Upper lobe of right lung (tissue), 1 donor: ENCODE data around the gene GRID1. TPM values are rescaled to one million over a fixed set of nuclear protein-coding genes. Genes with fewer than 3 reads are reported as not detected.

Experiments
- ATAC-seq: fragments of 200-7000 bp; cut with Tn5 transposase; one replicate; pipeline ENCODE4 v1.9.1; 2020; ENCODE audit warnings: mild to moderate bottlenecking, moderate library complexity
- DNase-seq: peaks from one replicate; pipeline ENCODE4 v3.0.0-alpha.2; 2020
- H3K27ac ChIP-seq: fragments of 200-600 bp; one replicate; pipeline ENCODE4 v1.8.0; 2022
- H3K27me3 ChIP-seq: fragments of 200-600 bp; one replicate; pipeline ENCODE4 v1.8.0; 2022; ENCODE audit warnings: mild to moderate bottlenecking
- H3K36me3 ChIP-seq: fragments of 200-600 bp; one replicate; pipeline ENCODE4 v1.8.0; 2022
- H3K4me1 ChIP-seq: fragments of 200-600 bp; one replicate; pipeline ENCODE4 v1.8.0; 2022
- H3K4me3 ChIP-seq: fragments of 200-600 bp; one replicate; pipeline ENCODE4 v1.8.0; 2022; ENCODE audit warnings: mild to moderate bottlenecking
- H3K9me3 ChIP-seq: fragments of 200-600 bp; one replicate; pipeline ENCODE4 v1.8.0; 2022
- intact Hi-C: fragments of 100-400 bp; cut with DNase I; formaldehyde crosslinking; loops from one replicate; pipeline ENCODE4 v1.11.0; 2022
- total RNA-seq: library from RNA; stranded (reverse); fragmentation: NEBNext Ultra II Directional; extraction: Animal tissue kit (Norgen Biotek cat#: 25700); gene quantifications from one replicate; pipeline ENCODE4 v1.2.1, GENCODE V29; 2021
- TF ChIP-seq, protein P1 (sequence below): fragments of 200-600 bp; IDR thresholded peaks from one replicate; pipeline ENCODE4 v1.8.0; 2022; ENCODE audit warnings: antibody characterized with exemption
- donor health status: DM: no; HTN: yes; CAD: no; lungs with severe emphysema.

The GRID1 gene
- total RNA-seq, 1 donor from 2014 or later: 3.0 TPM

DNA sequence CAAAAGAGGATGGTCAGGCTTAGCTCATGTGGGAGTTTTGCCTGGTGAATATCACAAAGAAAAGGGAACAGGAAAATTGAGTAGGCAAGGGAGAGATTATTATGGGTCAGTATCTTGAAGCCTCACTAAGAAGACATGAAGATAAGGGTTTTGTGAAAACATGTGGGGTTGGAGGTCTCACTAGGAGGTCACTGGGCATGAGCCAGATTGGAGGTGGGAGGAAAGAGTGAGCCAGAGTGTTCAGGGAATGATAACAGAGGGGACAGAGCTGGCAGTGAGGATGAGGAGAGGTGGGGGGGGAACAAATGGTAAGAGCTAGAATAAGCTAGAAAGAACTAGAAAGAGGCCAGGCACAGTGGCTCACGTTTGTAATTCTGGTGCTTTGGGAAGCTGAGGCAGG, 374.3 kb downstream of the GRID1 start:
- no peaks in the 10 kb centered on the region for H3K27me3 ChIP-seq
- intact Hi-C loops: no loop called here

DNA sequence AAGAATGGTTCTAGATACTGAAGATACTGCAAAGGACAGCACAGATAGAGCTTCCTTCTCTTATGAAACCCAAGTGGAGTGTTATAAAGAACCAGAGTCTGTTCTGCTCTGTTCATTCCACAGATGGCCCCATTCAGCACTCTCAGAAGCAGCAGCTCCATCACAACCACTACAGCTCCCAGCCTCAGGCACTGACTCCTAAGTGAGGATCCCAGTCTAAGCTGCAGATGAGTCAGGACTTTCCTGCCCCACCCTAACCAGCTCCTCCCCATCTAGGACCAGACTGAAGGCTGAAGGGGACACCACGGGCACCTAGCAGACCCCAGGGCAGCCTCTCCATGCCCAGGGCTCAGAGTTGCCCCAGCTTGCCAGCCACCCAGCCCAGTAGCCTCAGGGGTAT, 379.8 kb downstream of the GRID1 start:
- no peak for DNase-seq

More for the DNA sequence above, 374.3 kb downstream of the GRID1 start:
- no peaks in the 10 kb centered on the region for H3K4me1 ChIP-seq
- H3K9me3 ChIP-seq: peaks cover 1% of the 10 kb centered on the region
- no peak overlapping the region for H3K27ac ChIP-seq
- TF ChIP-seq, protein P1, sequence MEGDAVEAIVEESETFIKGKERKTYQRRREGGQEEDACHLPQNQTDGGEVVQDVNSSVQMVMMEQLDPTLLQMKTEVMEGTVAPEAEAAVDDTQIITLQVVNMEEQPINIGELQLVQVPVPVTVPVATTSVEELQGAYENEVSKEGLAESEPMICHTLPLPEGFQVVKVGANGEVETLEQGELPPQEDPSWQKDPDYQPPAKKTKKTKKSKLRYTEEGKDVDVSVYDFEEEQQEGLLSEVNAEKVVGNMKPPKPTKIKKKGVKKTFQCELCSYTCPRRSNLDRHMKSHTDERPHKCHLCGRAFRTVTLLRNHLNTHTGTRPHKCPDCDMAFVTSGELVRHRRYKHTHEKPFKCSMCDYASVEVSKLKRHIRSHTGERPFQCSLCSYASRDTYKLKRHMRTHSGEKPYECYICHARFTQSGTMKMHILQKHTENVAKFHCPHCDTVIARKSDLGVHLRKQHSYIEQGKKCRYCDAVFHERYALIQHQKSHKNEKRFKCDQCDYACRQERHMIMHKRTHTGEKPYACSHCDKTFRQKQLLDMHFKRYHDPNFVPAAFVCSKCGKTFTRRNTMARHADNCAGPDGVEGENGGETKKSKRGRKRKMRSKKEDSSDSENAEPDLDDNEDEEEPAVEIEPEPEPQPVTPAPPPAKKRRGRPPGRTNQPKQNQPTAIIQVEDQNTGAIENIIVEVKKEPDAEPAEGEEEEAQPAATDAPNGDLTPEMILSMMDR: no peak
- no peaks in the 10 kb centered on the region for H3K36me3 ChIP-seq
- H3K4me3 ChIP-seq: no peak overlapping the region
- ATAC-seq (no peak), DNase-seq (no peak)

DNA sequence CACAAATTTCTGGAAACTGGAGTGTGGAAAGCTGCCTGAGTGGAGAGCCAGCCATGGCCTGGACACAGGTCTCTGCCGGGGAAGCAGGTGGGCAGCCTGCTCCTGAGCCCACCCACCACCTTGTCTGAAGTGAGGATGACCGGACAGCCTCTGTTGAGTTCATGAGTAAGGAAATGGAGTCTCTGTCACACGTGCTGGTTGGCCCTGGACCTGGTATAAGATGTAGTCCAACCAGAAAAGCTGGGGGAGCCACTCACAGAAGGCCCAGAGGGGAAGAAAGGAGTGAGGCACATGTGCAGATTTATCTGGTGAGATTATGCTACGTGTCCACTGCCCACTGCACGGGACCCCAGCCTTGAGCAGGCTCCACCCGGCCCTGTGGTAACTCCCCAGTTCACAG, 383.5 kb downstream of the GRID1 start:
- TF ChIP-seq, protein P1: no peak
- Histone ChIP-seq H3K27me3 (no peaks in the 10 kb centered on the region), H3K4me1 (no peaks in the 10 kb centered on the region), H3K27ac (no peak overlapping the region), H3K36me3 (no peaks in the 10 kb centered on the region), H3K9me3 (no peaks in the 10 kb centered on the region), H3K4me3 (no peak overlapping the region)
- intact Hi-C loops: no loop called here
- DNase-seq (no peak), ATAC-seq (no peak)

More for the DNA sequence above, 379.8 kb downstream of the GRID1 start:
- no peaks in the 10 kb centered on the region for H3K36me3 ChIP-seq
- H3K27me3 ChIP-seq: no peaks in the 10 kb centered on the region
- H3K27ac ChIP-seq: no peak overlapping the region
- no peaks in the 10 kb centered on the region for H3K4me1 ChIP-seq
- no peaks in the 10 kb centered on the region for H3K9me3 ChIP-seq
- H3K4me3 ChIP-seq: no peak overlapping the region
- TF ChIP-seq, protein P1: no peak
- intact Hi-C loops: no loop called here
- ATAC-seq: no peak

DNA sequence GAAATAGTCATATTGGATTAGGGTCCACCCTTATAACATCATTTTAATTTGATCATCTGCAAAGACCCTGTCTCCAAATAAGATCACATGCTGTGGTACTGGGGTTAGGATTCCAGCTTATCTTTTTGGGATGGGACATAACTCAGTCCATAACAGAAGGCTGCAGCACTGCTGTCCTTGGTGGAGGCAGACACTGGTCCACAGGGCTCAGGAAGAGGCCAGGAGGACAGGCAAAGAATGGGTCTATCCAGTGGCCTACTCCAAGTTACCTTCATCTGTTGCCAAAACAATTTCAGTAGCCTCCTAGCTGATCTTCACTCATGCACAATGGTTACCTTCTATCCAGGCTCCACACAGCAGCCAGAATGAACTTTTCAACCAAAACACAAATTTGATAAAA, 387.0 kb downstream of the GRID1 start:
- H3K36me3 ChIP-seq: no peaks in the 10 kb centered on the region
- no peaks in the 10 kb centered on the region for H3K27me3 ChIP-seq
- TF ChIP-seq, protein P1: no peak
- DNase-seq: no peak
- H3K4me1 ChIP-seq: no peaks in the 10 kb centered on the region
- no peaks in the 10 kb centered on the region for H3K9me3 ChIP-seq
- intact Hi-C loops: no loop called here
- ATAC-seq: no peak
- H3K27ac ChIP-seq: no peak overlapping the region
- H3K4me3 ChIP-seq: no peak overlapping the region

DNA sequence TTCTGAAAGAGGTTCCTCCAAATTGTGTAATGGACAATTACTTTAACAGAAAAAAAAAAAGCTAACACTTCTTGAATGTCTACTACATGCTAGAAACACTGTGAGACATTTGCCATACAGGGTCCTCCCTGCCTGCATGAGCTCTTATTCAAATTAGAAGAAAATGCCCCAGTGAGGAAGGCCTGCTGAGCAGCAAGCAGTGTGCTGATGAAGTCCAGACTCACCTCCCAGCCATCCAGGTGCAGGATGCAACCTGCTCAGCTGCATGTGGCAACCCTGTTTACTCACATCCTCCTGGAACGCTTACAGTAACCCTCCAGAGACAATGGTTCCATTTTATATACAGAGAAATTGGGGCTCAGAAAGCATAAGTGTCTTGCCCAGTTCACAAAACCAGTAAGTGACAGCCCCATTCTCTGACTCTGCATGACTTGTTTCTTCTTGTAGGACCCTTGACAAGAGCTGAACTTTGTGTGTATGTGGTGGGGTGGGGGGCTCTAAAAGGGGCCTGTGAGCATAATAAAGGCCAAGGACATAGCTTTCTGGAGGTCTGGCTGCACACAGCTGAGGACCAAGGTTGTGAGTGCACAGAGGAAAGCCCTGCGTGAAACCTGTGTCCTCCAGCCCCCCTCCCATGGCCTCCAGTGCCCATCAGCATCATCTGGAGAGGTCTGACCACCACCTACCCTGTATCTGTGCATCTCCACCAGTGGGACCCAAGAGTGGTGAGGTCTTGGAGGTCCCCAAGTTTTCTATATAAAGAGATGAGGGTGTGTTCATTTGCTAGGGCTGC, 387.8 kb downstream of the GRID1 start:
- Histone ChIP-seq H3K27ac (no peak overlapping the region), H3K9me3 (no peaks in the 10 kb centered on the region), H3K4me3 (no peak overlapping the region), H3K4me1 (no peaks in the 10 kb centered on the region), H3K36me3 (no peaks in the 10 kb centered on the region), H3K27me3 (no peaks in the 10 kb centered on the region)
- TF ChIP-seq, protein P1: no peak
- intact Hi-C loops: no loop called here
- DNase-seq (no peak), ATAC-seq (no peak)
